Measurements from ENCODE around the gene PUM1. TPM values are rescaled to one million over a fixed set of nuclear protein-coding genes. Genes with fewer than 3 reads are reported as not detected.

The PUM1 gene
- total RNA-seq, 1 donor from 2014 or later, result 143 TPM

DNA sequence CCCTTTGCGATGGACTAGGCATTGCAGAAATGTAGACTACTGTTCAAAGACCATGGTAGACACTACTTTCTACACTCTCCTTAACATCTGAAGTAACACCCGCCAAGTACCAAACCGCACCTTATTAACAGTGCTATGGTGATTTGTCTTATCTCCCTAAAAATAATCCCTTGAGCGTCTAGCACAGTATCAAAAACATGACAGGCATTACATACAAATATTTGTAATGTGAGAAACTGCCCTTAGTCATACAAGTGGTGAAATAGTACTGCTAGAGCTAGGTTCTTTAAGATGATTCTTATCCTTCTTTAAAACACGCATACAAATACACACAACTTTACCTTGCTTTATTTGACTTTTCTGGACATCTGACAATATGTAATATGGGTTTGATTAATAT is 27.2 kb downstream of the PUM1 start:
- Mint-ChIP-seq H3K27me3 (ENCODE audit: low read depth, unreplicated experiment) (no peaks in the 10 kb centered on the region), H3K4me1 (ENCODE audit: low read depth, unreplicated experiment) (peaks cover 39% of the 10 kb centered on the region), H3K9me3 (ENCODE audit: unreplicated experiment) (no peaks in the 10 kb centered on the region), H3K36me3 (ENCODE audit: low read depth, unreplicated experiment) (peaks cover 15% of the 10 kb centered on the region), H3K27ac (ENCODE audit: unreplicated experiment) (no peak overlapping the region), H3K4me3 (ENCODE audit: unreplicated experiment) (peak overlapping the region; percentile 1)
- TF ChIP-seq EZH2 (IDR thresholded peaks at IDR 0.05; ENCODE audit: insufficient read depth, low read length), result no peak
- TF ChIP-seq, protein P1, sequence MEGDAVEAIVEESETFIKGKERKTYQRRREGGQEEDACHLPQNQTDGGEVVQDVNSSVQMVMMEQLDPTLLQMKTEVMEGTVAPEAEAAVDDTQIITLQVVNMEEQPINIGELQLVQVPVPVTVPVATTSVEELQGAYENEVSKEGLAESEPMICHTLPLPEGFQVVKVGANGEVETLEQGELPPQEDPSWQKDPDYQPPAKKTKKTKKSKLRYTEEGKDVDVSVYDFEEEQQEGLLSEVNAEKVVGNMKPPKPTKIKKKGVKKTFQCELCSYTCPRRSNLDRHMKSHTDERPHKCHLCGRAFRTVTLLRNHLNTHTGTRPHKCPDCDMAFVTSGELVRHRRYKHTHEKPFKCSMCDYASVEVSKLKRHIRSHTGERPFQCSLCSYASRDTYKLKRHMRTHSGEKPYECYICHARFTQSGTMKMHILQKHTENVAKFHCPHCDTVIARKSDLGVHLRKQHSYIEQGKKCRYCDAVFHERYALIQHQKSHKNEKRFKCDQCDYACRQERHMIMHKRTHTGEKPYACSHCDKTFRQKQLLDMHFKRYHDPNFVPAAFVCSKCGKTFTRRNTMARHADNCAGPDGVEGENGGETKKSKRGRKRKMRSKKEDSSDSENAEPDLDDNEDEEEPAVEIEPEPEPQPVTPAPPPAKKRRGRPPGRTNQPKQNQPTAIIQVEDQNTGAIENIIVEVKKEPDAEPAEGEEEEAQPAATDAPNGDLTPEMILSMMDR (IDR thresholded peaks at IDR 0.05; ENCODE audit: insufficient read depth, low read depth, low read length), result no peak
- H3K79me2 ChIP-seq (ENCODE audit: insufficient read depth, low read length), result peaks cover 98% of the 10 kb centered on the region
- DNase-seq (ENCODE audit: low read depth) (peak; percentile 79), FAIRE-seq (no peak)
- no peaks in the 10 kb centered on the region for H3K27me3 ChIP-seq (ENCODE audit: insufficient read depth, low read length)
- peak overlapping the region; percentile 48 for H3K4me2 ChIP-seq (ENCODE audit: low read length)
- peaks cover under 1% of the 10 kb centered on the region for H3K36me3 ChIP-seq (ENCODE audit: insufficient read depth, low read length)
- H3K9ac ChIP-seq (ENCODE audit: low read length), result no peak overlapping the region
- H3K4me1 ChIP-seq (ENCODE audit: insufficient read depth, low read length), result peaks cover 9% of the 10 kb centered on the region
- no peak overlapping the region for H3K4me3 ChIP-seq (ENCODE audit: insufficient read depth, low read depth, low read length)
- H2AFZ ChIP-seq (ENCODE audit: low read depth, low read length), result no peak overlapping the region
- peaks cover 97% of the 10 kb centered on the region for H4K20me1 ChIP-seq (ENCODE audit: insufficient read depth, low read length)
- no peaks in the 10 kb centered on the region for H3K9me3 ChIP-seq (ENCODE audit: insufficient read depth, low read depth, low read length)
- peak overlapping the region; percentile 11 for H3K27ac ChIP-seq (ENCODE audit: low read depth, low read length)

DNA sequence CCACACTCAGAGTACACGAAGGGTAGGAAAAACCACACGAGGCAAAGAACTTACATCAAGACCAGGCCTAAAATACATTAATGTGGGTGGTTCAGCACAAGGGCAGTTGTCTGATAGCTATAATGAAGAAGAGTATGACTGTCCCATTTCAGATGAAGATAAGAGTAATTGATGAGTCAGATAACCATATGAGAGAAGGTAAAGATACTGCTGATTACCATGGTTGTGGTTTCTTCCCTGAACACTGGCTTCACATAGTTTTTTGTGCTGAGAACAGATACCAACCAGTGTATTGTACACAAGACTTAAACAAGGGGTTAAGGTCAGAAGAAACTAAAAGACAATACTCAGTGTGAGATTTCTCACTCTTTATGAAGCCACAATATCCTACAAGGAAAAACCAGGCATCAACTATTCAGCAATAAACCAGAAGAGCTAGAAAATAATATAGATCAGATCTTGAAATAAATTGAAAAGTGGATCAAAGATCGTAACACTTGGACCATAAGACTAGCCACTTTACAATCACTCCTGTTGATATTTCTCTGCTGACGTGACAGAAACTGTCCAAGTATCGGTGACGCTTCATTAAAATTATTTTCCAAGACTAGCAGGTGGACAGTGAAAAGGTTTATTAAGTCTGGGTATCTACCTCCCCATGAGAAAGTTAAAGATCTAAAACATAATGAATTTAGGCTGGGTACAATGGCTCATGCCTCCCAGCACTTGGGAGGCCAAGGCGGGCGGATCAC is 28.6 kb downstream of the PUM1 start:
- Histone ChIP-seq H3K4me1 (ENCODE audit: insufficient read depth, low read length) (peaks cover 9% of the 10 kb centered on the region), H3K79me2 (ENCODE audit: insufficient read depth, low read length) (peaks cover 99% of the 10 kb centered on the region), H3K27ac (ENCODE audit: low read depth, low read length) (peak overlapping the region; percentile 43), H3K9me3 (ENCODE audit: insufficient read depth, low read depth, low read length) (no peaks in the 10 kb centered on the region), H4K20me1 (ENCODE audit: insufficient read depth, low read length) (peaks cover 98% of the 10 kb centered on the region), H3K9ac (ENCODE audit: low read length) (no peak overlapping the region), H3K36me3 (ENCODE audit: insufficient read depth, low read length) (no peaks in the 10 kb centered on the region), H3K27me3 (ENCODE audit: insufficient read depth, low read length) (no peaks in the 10 kb centered on the region), H3K4me3 (ENCODE audit: insufficient read depth, low read depth, low read length) (no peak overlapping the region), H2AFZ (ENCODE audit: low read depth, low read length) (no peak overlapping the region), H3K4me2 (ENCODE audit: low read length) (no peak overlapping the region)
- TF ChIP-seq EZH2 (IDR thresholded peaks at IDR 0.05; ENCODE audit: insufficient read depth, low read length), result no peak
- TF ChIP-seq, protein P1 (IDR thresholded peaks at IDR 0.05; ENCODE audit: insufficient read depth, low read depth, low read length), result no peak
- no peak for FAIRE-seq
- Mint-ChIP-seq H3K4me3 (ENCODE audit: unreplicated experiment) (peak overlapping the region; percentile 24), H3K27ac (ENCODE audit: unreplicated experiment) (peak overlapping the region; percentile 35), H3K27me3 (ENCODE audit: low read depth, unreplicated experiment) (no peaks in the 10 kb centered on the region), H3K9me3 (ENCODE audit: unreplicated experiment) (no peaks in the 10 kb centered on the region), H3K36me3 (ENCODE audit: low read depth, unreplicated experiment) (peaks cover 9% of the 10 kb centered on the region), H3K4me1 (ENCODE audit: low read depth, unreplicated experiment) (peaks cover 42% of the 10 kb centered on the region)
- DNase-seq (ENCODE audit: low read depth), result peak; percentile 34

DNA sequence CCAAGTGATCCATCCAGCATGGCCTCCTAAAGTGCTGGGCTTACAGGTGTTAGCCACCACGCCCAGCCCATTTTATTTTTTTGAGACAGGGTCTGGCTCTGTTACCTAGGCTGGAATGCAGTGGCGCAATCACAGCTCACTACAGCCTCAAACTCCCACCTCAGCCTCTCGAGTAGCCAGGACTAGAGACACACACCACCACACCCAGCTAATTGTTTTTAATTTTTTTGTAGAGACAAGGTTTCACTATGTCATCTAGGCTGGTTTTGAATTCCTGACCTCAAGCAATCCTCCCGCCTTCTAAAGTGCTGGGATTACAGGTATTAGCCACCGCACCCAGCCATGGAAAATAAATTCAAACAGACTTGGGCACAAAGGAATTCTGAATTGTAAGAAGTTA is 31.9 kb downstream of the PUM1 start:
- no peak overlapping the region for H3K4me3 Mint-ChIP-seq (ENCODE audit: unreplicated experiment)
- H3K4me1 ChIP-seq (ENCODE audit: insufficient read depth, low read length), result peaks cover 10% of the 10 kb centered on the region
- no peaks in the 10 kb centered on the region for H3K9me3 Mint-ChIP-seq (ENCODE audit: unreplicated experiment)
- H3K4me3 ChIP-seq (ENCODE audit: insufficient read depth, low read depth, low read length), result no peak overlapping the region
- DNase-seq (ENCODE audit: low read depth), result no peak
- H3K36me3 Mint-ChIP-seq (ENCODE audit: low read depth, unreplicated experiment), result peaks cover 5% of the 10 kb centered on the region
- no peaks in the 10 kb centered on the region for H3K27me3 ChIP-seq (ENCODE audit: insufficient read depth, low read length)
- FAIRE-seq, result no peak
- H4K20me1 ChIP-seq (ENCODE audit: insufficient read depth, low read length), result peaks cover 99% of the 10 kb centered on the region
- H3K9me3 ChIP-seq (ENCODE audit: insufficient read depth, low read depth, low read length), result no peaks in the 10 kb centered on the region
- no peaks in the 10 kb centered on the region for H3K27me3 Mint-ChIP-seq (ENCODE audit: low read depth, unreplicated experiment)
- H3K36me3 ChIP-seq (ENCODE audit: insufficient read depth, low read length), result no peaks in the 10 kb centered on the region
- TF ChIP-seq, protein P1 (IDR thresholded peaks at IDR 0.05; ENCODE audit: insufficient read depth, low read depth, low read length), result no peak
- no peak for TF ChIP-seq EZH2 (IDR thresholded peaks at IDR 0.05; ENCODE audit: insufficient read depth, low read length)
- H3K27ac ChIP-seq (ENCODE audit: low read depth, low read length), result no peak overlapping the region
- no peak overlapping the region for H3K9ac ChIP-seq (ENCODE audit: low read length)
- peaks cover 100% of the 10 kb centered on the region for H3K79me2 ChIP-seq (ENCODE audit: insufficient read depth, low read length)
- H2AFZ ChIP-seq (ENCODE audit: low read depth, low read length), result no peak overlapping the region
- H3K27ac Mint-ChIP-seq (ENCODE audit: unreplicated experiment), result no peak overlapping the region
- peaks cover 54% of the 10 kb centered on the region for H3K4me1 Mint-ChIP-seq (ENCODE audit: low read depth, unreplicated experiment)
- H3K4me2 ChIP-seq (ENCODE audit: low read length), result no peak overlapping the region

Measured in astrocyte (in vitro differentiated cells and primary cell).